ENCODE measurements around the gene PLEKHA5. TPM values are rescaled to one million over a fixed set of nuclear protein-coding genes. Genes with fewer than 3 reads are reported as not detected.
A peak's percentile ranks its signal among the peaks of the same experiment; 100 is the strongest.
"Not testable (repeated sequence)": the region's sequence is repeated elsewhere in the genome, so short reads cannot be mapped to it uniquely, and the experiment has no call there.

Gene PLEKHA5
- total RNA-seq, 4 donors from 2014 or later = 34.5 to 120 (median 60.0) TPM

DNA sequence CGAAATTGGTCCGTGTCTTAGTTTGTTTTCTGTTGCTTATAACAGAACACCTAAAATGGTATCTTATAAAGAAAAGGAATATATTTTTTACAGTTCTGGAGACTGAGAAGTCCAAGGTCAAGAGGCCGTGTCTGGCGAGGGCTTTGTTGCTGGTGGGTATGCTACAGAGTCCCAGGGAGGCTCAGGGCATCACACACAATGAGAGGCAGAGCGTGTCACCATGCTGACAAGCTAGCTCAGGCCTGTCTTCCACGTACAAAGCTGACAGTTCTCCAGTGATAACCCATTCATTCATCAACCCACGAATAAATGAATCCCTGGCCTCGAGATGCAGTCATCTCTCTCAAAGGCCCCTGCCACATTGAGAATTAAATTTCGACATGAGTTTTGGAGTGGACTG is 253.0 kb downstream of the PLEKHA5 start:
- H3K9me3 ChIP-seq = no peaks in the 10 kb centered on the region
- H3K27ac ChIP-seq = no peak overlapping the region
- TF ChIP-seq, protein P1, sequence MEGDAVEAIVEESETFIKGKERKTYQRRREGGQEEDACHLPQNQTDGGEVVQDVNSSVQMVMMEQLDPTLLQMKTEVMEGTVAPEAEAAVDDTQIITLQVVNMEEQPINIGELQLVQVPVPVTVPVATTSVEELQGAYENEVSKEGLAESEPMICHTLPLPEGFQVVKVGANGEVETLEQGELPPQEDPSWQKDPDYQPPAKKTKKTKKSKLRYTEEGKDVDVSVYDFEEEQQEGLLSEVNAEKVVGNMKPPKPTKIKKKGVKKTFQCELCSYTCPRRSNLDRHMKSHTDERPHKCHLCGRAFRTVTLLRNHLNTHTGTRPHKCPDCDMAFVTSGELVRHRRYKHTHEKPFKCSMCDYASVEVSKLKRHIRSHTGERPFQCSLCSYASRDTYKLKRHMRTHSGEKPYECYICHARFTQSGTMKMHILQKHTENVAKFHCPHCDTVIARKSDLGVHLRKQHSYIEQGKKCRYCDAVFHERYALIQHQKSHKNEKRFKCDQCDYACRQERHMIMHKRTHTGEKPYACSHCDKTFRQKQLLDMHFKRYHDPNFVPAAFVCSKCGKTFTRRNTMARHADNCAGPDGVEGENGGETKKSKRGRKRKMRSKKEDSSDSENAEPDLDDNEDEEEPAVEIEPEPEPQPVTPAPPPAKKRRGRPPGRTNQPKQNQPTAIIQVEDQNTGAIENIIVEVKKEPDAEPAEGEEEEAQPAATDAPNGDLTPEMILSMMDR (IDR thresholded peaks at IDR 0.05) = no peak
- TF ChIP-seq POLR2AphosphoS5 (IDR thresholded peaks at IDR 0.05) = no peak
- no peak overlapping the region for H3K4me3 ChIP-seq
- 80 to 95% methylated on average over 4 to 6 of the region's 9 CpGs for WGBS, 2 donors (ENCODE audit: low coverage in 1 of 2)
- H3K4me1 ChIP-seq = no peaks in the 10 kb centered on the region
- no peaks in the 10 kb centered on the region for H3K27me3 ChIP-seq
- H3K36me3 ChIP-seq = peaks cover 0 to 17% of the 10 kb centered on the region in 2 donors
- no peak for ATAC-seq

DNA sequence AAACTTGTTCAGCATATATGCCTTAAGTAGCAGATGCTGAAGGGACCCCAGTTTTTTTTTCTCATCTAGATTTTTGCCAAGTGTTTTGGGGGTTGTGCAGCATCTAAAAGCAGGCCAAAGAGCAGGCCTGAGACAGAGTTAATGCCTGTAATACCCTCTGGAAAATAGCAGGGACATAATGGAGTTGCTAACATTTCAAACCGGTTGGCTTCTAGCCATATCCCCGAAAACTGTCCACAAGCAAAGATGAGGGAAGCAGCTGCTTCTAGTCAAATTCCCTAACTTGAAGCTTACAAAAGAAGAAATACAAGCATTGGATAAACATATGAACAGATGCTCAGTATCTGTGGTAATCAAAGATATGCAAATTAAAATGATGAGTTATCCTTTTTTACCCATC is 257.6 kb downstream of the PLEKHA5 start:
- Histone ChIP-seq H3K9me3 (no peaks in the 10 kb centered on the region), H3K27me3 (no peaks in the 10 kb centered on the region), H3K4me1 (peaks cover 0 to 6% (median 0%) of the 10 kb centered on the region in 3 donors), H3K4me3 (no peak overlapping the region), H3K36me3 (no peaks in the 10 kb centered on the region), H3K27ac (peak overlapping the region in 2 of 4 donors; percentile 12 to 28)
- no peak for ATAC-seq
- no peak for TF ChIP-seq EP300 (IDR thresholded peaks at IDR 0.05)
- no peak for TF ChIP-seq POLR2A (IDR thresholded peaks at IDR 0.05)
- TF ChIP-seq, protein P1 (IDR thresholded peaks at IDR 0.05) = no peak
- TF ChIP-seq POLR2AphosphoS5 (IDR thresholded peaks at IDR 0.05) = no peak
- WGBS, 2 donors (ENCODE audit: low coverage in 1 of 2) = 30 to 49% methylated on average over 2 of the region's 2 CpGs

DNA sequence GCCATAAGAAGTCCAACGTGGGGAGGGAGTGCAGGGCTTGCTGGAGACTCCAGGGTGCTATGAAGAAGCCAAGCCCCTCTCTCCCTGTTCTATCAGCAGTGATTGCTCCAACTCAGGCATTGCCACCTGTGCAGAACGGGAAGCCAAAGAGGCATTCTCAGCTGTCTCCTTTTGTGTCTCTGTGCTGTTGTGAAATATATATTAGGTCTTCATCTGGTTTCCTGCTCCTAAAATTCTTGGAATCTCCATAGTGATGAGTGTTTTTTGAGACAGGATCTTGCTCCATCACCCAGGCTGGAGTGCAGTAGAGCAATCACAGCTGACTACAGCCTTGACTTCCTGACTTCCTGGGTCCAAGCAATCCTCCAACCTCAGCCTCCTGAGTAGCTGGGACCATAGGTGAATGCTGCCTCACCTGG is 258.6 kb downstream of the PLEKHA5 start:
- 69% methylated on average over 2 of the region's 2 CpGs; no CpG with 5 or more reads in 1 of the 2 donors for WGBS, 2 donors (ENCODE audit: low coverage in 1 of 2)

DNA sequence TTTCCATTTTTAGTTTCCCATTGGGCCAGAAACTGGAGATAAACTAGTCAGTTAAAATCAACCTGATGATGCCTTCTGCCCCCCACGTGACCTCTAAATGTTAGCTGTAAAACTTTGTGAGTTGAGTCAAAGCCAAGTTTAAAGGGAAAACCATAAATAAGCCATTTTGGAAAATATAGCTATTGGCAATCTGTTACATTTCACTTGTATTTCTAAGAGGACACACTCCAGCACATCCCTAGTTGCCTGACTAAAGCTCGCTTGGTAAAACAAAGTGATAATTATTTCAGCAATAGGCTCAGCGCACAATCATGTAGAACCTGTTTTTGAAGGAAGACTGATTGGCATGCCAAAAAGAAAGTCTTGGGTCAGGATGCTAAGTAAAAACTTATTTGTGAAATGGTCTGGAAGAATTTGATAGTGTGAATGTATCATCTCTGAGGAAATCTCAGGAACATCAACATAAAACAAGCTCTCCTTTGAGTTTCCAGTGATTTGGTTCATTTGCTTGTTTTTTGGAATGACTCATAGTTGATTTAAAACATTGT is 260.6 kb downstream of the PLEKHA5 start:
- Histone ChIP-seq H3K9me3 (no peaks in the 10 kb centered on the region), H3K36me3 (no peaks in the 10 kb centered on the region), H3K4me1 (peaks cover 0 to 6% (median 0%) of the 10 kb centered on the region in 3 donors), H3K4me3 (no peak overlapping the region), H3K27ac (no peak overlapping the region), H3K27me3 (no peaks in the 10 kb centered on the region)
- WGBS, 2 donors (ENCODE audit: low coverage in 1 of 2) = 39 to 63% methylated on average over 3 of the region's 3 CpGs
- ATAC-seq = peak; percentile 54
- TF ChIP-seq POLR2AphosphoS5 (IDR thresholded peaks at IDR 0.05) (no peak), POLR2A (IDR thresholded peaks at IDR 0.05) (no peak), EP300 (IDR thresholded peaks at IDR 0.05) (no peak)
- TF ChIP-seq, protein P1 (IDR thresholded peaks at IDR 0.05) = no peak

More for the DNA sequence above, 258.6 kb downstream of the PLEKHA5 start:
- ATAC-seq = peak; percentile 69
- Histone ChIP-seq H3K9me3 (no peaks in the 10 kb centered on the region), H3K27me3 (no peaks in the 10 kb centered on the region), H3K4me1 (peaks cover 0 to 6% (median 0%) of the 10 kb centered on the region in 3 donors), H3K27ac (peak overlapping the region in 2 of 4 donors; percentile 7 to 28), H3K36me3 (no peaks in the 10 kb centered on the region), H3K4me3 (no peak overlapping the region)
- TF ChIP-seq, protein P1 (IDR thresholded peaks at IDR 0.05) = no peak
- TF ChIP-seq EP300 (IDR thresholded peaks at IDR 0.05) (no peak), POLR2AphosphoS5 (IDR thresholded peaks at IDR 0.05) (no peak)

DNA sequence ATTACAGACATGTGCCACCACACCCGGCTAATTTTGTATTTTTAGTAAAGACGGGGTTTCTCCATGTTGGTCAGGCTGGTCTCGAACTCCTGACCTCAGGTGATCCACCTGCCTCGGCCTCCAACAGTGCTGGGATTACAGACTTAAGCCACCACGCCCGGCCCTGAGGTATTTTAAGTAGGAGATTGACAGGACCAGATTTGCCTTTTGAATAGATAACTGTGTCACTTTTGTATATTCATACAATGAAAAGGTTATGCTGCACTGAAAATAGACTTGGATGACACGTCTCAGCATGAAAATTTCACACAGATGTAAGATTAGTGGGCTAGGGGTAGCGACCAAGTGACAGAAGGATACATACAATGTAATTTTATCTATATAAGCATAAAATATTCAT is 263.1 kb downstream of the PLEKHA5 start:
- H3K9me3 ChIP-seq, H3K27ac ChIP-seq, H3K27me3 ChIP-seq, ATAC-seq, H3K4me3 ChIP-seq, H3K4me1 ChIP-seq, H3K36me3 ChIP-seq: not testable (repeated sequence)
- WGBS, 2 donors (ENCODE audit: low coverage in 1 of 2) = 78 to 98% methylated on average over 3 to 8 of the region's 8 CpGs
